ENCODE data around the gene ZBTB43. TPM values are rescaled to one million over a fixed set of nuclear protein-coding genes. Genes with fewer than 3 reads are reported as not detected.

ZBTB43 gene
- total RNA-seq, 1 donor from 2014 or later: 15.5 TPM

DNA sequence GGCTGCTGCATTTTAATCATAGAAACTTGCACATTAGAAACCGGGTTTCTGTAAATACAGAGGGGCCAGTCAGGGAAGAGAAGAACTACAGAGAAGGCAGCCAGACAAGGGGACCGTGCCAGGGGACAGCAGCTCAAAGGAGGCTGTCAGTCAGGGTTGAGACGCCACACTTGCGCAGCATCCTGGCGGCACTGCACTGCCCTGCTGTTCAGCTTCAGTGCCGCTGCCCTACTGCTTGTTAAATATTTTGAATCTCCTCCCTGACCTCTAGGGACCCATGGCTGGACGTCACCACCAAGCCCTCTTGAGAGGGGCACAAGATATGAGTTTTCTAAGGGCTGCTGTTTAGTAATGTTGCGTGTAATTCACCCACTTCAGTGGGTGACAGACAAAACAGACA is 43.6 kb upstream of the ZBTB43 start:
- H3K4me1 ChIP-seq: no peaks in the 10 kb centered on the region
- H3K27ac ChIP-seq: no peak overlapping the region
- no peak for DNase-seq (ENCODE audit: extremely low spot score in 2 of 2)
- no peaks in the 10 kb centered on the region for H3K36me3 ChIP-seq
- H3K4me3 ChIP-seq: no peak overlapping the region
- no peaks in the 10 kb centered on the region for H3K9me3 ChIP-seq
- no peaks in the 10 kb centered on the region for H3K27me3 ChIP-seq
- TF ChIP-seq POLR2A (IDR thresholded peaks at IDR 0.05): no peak
- TF ChIP-seq, protein P1, sequence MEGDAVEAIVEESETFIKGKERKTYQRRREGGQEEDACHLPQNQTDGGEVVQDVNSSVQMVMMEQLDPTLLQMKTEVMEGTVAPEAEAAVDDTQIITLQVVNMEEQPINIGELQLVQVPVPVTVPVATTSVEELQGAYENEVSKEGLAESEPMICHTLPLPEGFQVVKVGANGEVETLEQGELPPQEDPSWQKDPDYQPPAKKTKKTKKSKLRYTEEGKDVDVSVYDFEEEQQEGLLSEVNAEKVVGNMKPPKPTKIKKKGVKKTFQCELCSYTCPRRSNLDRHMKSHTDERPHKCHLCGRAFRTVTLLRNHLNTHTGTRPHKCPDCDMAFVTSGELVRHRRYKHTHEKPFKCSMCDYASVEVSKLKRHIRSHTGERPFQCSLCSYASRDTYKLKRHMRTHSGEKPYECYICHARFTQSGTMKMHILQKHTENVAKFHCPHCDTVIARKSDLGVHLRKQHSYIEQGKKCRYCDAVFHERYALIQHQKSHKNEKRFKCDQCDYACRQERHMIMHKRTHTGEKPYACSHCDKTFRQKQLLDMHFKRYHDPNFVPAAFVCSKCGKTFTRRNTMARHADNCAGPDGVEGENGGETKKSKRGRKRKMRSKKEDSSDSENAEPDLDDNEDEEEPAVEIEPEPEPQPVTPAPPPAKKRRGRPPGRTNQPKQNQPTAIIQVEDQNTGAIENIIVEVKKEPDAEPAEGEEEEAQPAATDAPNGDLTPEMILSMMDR (IDR thresholded peaks at IDR 0.05): no peak
- TF ChIP-seq POLR2AphosphoS5 (IDR thresholded peaks at IDR 0.05; ENCODE audit: insufficient read depth in 1 of 2, low read depth in 1 of 2): no peak
- intact Hi-C loops (cut with DNase I): no loop called here

DNA sequence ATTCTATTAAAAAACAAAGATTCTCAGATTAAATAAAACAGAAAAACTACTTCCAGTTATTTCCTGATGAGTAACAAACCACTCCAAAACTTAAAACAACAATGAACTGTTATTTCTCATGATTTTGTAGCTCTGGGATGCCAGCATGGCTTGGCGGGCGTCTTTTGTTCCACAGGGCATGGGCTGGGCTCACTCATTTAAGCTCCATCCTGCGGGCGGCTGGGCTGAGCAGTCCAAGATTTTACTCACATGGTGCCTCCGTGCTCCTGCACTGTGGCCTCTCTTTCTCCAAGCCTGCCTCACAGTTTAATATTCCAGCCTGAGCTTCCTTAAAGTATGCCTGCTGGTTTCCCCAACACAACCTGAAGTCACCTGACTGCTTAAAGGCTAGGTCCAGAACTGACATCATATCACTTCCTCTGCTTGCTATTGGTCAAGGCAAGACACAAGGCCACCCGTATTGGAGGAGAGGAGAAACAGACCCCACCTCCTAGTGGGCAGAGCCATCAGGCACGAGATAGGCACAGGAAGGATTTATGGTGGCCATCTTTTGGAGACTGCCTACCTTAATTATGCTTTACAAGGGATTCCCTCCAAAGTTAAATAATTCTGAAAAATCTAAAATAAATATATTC is 41.6 kb upstream of the ZBTB43 start:
- Histone ChIP-seq H3K27me3 (no peaks in the 10 kb centered on the region), H3K9me3 (no peaks in the 10 kb centered on the region), H3K4me3 (no peak overlapping the region), H3K27ac (no peak overlapping the region), H3K36me3 (no peaks in the 10 kb centered on the region), H3K4me1 (no peaks in the 10 kb centered on the region)
- TF ChIP-seq POLR2AphosphoS5 (IDR thresholded peaks at IDR 0.05; ENCODE audit: insufficient read depth in 1 of 2, low read depth in 1 of 2) (no peak), POLR2A (IDR thresholded peaks at IDR 0.05) (no peak)
- TF ChIP-seq, protein P1 (IDR thresholded peaks at IDR 0.05): no peak
- intact Hi-C loops (cut with DNase I): no loop called here
- DNase-seq (ENCODE audit: extremely low spot score in 2 of 2): no peak

DNA sequence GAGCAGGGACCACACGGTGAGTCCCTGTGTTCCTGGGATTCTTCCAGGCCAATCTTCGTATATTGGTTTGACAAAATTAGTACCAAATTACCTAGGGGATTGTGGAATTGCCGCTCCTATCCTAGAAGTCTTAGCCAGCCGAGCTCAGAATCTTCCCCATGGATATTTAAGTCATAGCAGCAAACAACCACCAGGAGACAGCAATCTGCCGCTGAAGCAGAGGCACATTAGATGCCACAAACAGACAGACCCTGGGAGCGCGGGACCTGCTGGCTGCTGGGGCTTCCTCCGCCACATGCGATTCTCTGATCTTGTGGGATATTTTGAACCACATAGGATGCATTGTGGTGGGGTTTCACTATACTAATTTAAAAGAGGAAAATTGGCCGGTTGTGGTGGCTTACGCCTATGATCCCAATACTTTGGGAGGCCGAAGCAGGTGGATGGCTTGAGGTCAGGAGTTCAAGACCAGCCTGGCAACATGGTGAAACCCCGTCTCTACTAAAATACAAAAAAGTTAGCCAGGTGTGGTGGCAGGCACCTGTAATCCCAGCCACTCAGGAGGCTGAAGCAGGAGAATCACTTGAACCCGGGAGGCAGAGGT is 31.7 kb upstream of the ZBTB43 start:
- TF ChIP-seq POLR2A (IDR thresholded peaks at IDR 0.05) (no peak), POLR2AphosphoS5 (IDR thresholded peaks at IDR 0.05; ENCODE audit: insufficient read depth in 1 of 2, low read depth in 1 of 2) (no peak)
- TF ChIP-seq, protein P1 (IDR thresholded peaks at IDR 0.05): no peak
- Histone ChIP-seq H3K27ac (no peak overlapping the region), H3K27me3 (no peaks in the 10 kb centered on the region), H3K36me3 (no peaks in the 10 kb centered on the region), H3K4me1 (no peaks in the 10 kb centered on the region), H3K9me3 (no peaks in the 10 kb centered on the region), H3K4me3 (no peak overlapping the region)
- DNase-seq (ENCODE audit: extremely low spot score in 2 of 2): no peak
- intact Hi-C loops (cut with DNase I): no loop called here

DNA sequence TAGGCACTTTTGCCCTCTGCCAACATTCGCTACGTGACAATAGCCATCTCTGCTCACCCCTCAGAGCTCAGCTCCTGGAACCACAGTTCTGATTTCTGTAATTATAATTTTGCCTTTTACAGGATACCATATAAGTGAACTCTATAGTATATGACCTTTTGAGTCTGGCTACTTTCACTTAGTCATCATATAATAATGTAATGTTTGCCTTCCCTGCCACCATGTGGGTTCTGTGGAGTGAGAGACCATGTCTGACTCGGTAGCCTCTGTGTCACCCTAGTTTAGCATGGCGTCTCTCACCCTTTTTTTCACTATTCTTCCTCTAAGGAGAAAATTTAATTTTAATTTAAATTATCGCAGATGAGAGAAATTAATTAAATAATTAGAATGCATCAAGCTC is 28.9 kb upstream of the ZBTB43 start:
- no peaks in the 10 kb centered on the region for H3K27me3 ChIP-seq
- intact Hi-C loops (cut with DNase I): no loop called here

More for the DNA sequence above, 28.9 kb upstream of the ZBTB43 start:
- Histone ChIP-seq H3K4me1 (no peaks in the 10 kb centered on the region), H3K36me3 (no peaks in the 10 kb centered on the region), H3K27ac (no peak overlapping the region), H3K9me3 (no peaks in the 10 kb centered on the region), H3K4me3 (no peak overlapping the region)
- no peak for DNase-seq (ENCODE audit: extremely low spot score in 2 of 2)
- TF ChIP-seq POLR2AphosphoS5 (IDR thresholded peaks at IDR 0.05; ENCODE audit: insufficient read depth in 1 of 2, low read depth in 1 of 2) (no peak), POLR2A (IDR thresholded peaks at IDR 0.05) (no peak)
- TF ChIP-seq, protein P1 (IDR thresholded peaks at IDR 0.05): no peak

Data from vagina (tissue), 2 donors.